HG03442 (cell line): ENCODE results near the gene HIVEP3.

Experiments used
- ATAC-seq: cut with Tn5 transposase; IDR thresholded peaks from one replicate; pipeline ENCODE4 v1.9.1; 2021; ENCODE audit warnings: mild to moderate bottlenecking, moderate library complexity; ENCODE audit not compliant: unreplicated experiment

The HIVEP3 gene

DNA sequence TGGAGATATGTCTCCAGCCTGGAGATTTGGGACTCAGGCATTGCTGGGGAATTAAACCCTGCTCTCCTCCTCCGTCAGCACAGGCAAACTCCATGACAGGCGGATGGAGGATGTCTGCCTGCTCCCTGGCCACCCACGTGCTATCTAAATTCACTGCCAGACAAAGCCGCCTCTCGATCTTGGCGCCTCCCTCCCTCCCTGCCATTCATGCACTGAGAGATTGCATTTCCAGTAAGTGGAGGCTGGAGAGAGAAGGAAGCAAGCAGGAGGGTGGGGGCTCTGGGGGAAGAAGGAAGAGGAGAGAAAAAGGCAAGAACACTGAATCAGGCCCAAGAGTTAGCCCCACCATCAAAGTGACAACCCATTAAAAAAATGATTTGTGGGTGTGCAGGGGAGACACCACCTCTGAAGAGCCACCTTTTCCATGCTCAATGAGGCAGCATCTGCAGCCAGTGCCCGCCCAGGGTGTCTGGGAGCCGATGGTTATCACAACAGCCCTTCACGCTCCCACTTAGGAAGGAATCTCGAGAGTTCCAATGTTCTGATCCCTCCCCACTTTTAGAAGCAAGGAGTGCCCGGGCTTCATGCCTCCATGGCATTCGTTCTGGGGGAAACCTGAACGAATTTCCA lies 183.0 kb downstream of the HIVEP3 start:
- no peak for ATAC-seq

DNA sequence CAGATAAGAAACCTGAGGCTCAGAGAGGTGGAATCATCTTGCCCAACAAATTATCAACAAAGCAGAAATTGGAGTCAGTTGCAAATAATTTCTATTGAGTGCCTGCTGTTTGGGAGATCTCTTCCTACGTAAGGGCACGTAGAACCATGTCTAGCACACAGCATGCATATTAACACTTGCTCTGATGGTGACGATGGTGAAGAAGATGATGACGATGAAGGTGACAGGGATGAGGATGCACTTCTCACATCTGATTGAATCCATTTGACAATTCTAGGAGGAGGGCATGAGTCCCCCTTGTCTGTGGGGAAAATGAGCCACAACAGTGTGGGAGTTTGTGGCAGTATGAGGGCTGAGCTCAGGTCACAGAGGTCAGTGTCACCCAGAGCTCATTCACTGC lies 183.6 kb downstream of the HIVEP3 start:
- ATAC-seq, result no peak

DNA sequence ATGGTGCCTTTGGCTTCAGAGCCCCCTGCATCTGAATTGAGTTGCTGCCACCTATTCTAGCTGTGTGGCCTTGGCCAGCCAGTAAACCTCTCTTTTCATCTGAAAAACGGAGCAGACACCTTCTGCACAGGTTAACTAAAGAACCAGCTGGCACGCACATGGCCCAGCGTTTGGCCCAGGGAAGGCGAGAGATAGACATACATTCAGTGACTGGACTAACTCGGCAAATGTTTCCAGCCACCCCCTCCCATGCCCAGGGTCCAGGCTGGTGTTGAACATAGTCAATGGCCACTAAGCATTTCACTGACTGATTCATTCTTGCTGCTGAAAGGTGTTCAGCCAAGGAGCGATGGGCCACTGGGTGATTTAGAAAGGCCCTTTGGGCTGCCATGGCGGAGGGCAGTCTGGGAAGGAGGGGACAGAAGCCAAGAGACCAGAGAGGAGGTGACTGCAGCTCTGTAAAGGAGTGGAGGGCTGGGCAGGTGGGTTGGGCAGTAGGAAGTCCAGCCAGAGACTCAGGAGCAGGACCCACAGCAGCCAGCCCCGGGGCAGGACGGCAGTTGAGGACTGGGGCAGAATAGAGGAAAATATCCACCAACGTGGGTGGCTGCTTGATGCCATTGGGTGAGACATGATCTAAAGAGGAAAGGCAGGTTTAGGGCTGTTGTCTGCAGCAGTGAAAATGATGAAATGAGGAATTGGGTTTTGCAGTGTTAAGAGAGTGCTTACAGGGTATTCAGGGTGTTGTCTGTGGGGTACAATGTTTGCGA lies 184.3 kb downstream of the HIVEP3 start:
- no peak for ATAC-seq

DNA sequence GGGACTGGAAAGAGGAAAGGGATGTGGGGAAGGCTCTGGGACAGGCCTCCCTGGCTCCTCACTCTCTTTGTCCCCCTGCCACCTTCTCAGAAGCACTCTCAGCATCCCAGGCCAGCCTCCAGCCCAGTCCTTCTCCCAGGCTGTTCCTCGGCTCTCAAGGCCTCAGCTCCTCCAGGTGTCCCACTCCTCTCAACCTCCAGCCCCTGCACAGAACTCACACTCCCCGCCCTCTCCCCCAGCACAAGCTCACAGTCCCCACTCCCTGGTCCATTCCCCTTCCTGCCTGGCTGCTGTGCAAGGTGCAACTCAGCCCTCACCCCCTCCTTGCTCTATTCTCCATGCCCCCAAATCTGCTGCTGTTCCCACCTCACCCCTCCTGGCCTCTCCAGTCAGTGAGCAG lies 185.0 kb downstream of the HIVEP3 start:
- ATAC-seq, result no peak

DNA sequence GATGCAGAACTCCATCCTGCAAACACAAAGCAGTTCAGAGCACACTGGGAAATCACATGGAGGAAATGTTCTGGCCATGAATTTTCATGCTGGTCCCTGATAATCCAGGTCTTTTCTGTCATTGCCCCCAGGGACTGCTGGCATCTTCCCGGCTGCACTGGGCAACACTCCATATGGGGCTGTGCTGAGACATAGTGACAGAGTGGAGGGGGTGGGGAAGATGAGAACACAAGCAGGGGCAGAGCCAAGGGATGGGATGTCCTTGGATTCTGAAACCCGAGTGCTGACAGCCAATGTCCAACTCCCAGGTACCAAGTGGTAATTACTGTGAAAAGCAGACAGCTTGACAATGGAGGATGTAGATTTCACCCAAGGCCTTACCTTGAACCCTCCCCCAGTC lies 185.7 kb downstream of the HIVEP3 start:
- ATAC-seq, result no peak

DNA sequence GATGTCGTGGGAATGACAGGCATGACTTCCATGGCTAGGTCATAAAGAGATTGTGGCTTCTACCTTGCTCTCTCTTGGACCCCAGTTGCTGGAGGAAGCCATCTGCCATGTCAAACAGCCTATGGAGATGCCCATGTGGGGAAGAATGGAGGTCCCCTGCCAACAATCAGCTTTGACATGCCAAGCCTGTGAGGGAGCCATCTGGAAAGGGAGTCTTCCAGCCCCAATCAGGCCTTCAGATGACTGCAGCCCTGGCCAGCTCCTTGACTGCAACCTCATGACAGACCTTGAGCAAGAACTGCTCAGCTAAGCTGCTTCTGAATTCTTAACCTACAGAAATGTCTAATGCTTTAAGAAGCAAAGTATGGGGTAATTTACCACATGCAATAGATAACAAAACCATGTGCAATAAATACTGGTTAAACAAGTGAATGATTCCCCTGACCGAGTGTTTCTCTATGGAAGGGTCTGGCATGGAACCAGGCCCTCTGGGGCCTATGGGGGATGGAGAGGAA lies 187.1 kb downstream of the HIVEP3 start:
- ATAC-seq, result no peak

DNA sequence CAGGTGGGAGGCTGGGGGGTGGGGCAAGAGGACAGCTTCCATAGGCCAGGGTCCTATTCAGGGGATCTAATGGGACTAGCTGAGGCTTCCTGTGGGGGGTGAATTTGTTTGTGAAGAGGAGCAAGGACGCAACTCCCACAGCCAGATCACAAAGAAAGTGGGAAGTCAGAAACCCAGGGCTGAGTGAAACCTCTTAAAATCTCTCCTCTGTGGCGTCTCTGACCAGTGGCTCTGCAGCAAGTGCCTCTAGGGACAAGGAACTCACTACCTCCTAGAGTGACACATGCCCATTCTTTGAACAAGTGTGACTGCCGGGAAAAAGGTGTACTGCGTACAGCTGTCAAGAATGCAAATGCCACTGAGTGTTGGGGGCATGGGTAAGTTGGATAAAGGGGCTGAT lies 187.9 kb downstream of the HIVEP3 start:
- ATAC-seq, result no peak

DNA sequence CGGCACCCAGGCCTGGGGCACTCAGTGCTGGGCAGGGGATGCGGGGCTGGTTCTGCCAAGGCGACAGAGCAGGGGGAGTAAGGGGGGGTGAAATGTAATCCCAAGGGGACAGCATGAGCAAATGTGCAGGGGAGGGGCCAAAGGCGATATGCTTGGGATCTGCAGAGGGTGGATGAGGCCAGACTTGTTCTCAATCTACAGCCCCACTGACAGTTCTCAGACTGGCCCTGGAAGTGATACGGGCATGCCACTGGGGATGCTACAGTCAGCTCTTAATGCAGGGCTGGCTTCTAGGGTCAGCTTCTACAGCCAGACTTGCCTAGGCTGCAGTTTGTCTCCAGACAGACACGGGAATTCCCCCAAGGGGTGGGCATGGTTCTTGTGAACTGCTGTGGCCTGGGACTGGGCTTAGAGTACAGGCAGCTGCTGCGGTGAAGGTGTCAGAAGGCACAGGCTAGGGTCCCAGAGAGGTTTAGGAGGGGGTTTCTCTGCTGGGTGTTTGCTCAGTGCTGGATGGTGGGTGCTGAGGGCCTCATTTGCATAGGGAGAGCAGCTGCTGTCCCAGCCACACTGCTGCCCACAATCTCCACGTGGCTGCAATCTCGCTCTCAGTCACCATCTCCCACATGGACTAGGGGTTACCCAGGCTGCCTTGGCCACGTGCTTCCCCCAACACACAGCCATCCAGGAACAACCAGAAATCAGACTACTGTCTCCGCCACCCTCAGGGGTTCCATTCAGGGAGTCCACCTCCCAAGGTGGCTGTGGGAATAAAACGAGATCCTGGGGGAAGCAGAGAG lies 190.1 kb downstream of the HIVEP3 start:
- peak; percentile 84 for ATAC-seq

DNA sequence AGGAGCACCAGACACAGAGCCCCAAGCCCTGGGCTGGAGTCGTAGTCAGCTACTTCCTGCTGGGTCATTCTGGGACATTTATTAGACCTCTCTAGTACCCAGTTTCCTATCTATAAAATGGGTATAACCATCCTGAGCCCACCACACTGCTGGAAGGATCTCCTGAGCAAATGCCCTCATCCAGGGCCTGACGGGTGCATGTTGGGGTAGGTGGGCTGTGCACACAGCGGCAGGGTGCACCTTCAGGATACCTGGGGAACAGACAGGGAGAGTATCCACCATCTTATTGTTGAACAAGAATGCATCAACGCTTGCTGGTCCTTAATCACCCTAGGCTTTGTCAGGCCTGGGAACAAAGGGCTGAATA lies 191.0 kb downstream of the HIVEP3 start:
- no peak for ATAC-seq

DNA sequence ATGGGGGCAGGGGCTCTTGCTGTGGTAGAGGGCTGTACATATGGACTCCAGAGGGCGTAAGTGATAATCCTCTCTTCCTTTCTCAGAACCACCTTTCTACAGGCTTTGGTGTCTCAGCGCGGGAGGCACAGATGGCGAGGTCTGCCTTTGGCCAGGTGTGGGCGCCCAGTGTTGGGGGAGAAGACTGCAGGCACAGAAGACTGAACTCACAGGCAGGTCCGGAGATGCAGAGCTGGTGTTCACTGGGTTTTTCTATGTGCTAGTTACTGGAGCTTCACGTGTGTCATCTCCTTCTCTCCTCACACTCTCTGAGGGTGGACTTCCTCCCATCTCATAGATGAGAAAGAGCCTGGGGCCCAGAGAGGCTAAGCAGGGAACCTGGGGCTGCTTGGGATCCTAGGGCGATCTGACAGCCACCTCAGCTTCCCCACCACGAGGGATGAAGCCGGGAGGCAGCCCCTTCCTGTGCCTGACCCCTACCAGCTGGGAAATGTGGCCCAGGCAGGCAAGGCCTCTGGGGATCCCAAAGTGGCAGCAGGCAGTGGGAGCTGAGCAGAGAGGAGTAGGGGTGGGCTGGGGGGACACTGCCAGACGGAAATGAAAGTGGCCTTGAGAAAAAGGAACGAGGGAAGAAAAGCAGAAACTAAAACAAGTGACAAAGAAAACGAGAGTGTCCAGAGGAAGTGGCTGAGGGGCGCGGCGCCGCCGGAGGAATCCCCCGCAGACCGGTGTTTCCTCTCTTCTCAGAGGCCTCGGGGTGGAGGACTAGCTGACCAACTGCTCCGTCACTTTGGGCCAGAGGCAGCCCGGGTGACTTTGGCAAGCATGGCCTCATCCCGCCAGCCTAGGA lies 191.6 kb downstream of the HIVEP3 start:
- ATAC-seq, result no peak

DNA sequence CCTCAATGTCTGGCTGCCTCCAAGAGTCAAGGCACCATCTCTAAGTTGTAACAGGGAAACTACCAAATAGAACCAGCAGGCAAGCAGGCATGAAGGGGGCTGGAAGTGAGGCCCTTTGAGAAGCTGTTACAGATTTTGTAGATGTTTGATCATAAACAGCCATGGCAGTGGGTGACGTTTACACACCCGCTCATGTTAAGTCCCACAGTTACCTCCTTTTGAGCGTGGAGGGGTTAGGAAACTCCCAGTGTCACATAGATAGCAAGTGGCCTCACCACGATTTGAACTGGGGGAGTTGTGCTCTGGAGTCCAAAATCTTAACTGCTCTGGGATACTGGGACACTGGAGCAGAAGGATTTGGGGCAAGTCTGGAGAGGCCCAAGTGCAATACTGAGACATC lies 192.4 kb downstream of the HIVEP3 start:
- ATAC-seq, result no peak

DNA sequence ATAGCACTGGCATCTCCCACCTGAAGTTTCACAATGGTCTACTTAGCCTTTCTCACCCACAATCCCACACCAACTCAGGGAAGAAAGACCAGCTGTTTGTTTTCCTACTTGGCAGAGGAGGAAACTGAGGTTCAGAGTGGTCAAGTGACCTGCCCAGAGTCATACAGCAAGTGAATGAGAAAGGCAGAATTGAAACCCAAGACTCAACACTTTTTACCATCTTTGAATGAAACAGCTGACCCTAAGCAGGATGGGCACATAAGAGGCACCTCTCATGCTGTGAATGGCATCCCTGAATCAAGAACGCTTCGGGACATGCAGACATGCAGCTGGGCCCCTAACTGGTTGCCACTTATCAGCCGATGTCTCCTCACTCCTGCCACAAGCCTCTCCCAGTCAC lies 193.8 kb downstream of the HIVEP3 start:
- ATAC-seq, result no peak

DNA sequence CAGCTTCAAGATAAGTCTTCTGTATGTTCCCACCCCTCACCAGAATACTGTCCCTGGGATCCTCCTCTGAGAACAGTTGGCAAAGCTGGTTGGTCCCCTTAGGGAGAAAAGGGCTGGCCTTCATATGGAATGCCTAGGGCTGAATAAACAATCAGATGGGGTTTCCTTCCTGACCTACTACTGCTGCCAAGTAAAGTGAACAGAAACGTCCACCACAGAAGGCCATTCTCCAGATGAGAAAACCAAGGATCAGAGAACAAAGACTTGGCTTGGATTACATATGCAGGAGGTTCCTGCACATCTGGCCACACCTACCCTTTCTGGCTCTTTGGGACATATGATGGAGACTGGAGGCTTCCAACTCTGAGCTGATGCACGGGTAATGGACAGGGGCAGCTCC lies 194.5 kb downstream of the HIVEP3 start:
- no peak for ATAC-seq

DNA sequence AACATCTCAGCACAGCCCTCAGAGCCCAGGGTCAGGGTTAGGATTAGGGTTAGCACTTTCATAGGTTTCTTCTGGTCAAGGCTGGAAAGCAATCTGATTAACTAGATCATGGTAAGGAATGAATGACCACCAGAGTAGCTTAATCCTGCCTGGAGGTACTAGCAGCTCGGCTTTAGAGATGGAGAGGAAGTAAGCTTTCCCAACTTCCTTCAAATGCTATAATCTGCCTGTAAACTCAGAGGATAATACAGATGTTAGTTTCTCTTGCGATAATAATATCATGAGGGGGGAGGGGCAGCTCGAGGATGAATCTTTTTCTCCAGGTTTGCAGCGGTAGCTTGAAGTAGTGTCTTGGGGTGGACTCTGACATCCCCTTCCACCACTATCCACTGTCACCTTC lies 194.9 kb downstream of the HIVEP3 start:
- no peak for ATAC-seq

DNA sequence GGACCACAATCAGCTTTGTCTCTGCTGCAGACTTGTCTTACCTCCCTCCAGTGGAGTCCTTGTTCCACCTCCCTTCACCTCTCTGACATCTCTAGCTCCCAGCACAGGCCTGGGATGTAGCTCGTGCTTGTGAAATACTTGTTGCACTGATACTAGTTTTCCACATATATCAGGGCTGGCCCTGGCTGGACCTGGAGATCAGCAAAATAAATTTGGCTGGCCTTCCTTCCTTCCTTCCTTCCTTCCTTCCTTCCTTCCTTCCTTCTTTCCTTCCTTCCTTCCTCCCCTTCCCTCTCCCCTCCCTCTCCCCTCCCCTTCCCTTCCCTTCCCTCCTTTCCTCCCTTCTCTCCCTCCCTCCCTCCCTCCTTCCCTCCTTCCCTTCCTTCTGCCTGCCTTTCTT lies 196.5 kb downstream of the HIVEP3 start:
- no peak for ATAC-seq

DNA sequence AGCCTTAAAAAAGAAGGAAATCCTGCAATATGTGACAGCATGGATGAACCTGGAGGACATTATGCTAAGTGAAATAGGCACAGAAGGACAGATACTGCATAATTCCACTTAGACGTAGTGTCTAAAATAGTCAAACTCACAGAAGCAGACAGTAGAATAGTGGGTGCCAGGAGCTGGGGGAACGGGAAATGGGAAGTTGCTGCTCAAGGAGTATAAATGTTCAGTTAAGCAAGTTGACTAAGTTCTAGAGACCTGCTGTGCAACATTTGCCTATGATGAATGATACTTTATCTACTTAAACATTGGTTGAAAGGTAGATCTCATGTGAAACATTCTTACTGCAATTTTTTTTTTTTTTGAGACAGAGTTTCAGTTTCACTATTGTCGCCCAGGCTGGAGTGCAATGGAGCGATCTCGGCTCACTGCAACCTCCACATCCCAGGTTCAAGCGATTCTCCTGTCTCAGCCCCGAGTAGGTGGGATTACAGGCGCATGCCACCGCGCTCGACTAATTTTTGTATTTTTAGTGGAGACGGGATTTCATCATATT lies 197.8 kb downstream of the HIVEP3 start:
- ATAC-seq, result no peak

DNA sequence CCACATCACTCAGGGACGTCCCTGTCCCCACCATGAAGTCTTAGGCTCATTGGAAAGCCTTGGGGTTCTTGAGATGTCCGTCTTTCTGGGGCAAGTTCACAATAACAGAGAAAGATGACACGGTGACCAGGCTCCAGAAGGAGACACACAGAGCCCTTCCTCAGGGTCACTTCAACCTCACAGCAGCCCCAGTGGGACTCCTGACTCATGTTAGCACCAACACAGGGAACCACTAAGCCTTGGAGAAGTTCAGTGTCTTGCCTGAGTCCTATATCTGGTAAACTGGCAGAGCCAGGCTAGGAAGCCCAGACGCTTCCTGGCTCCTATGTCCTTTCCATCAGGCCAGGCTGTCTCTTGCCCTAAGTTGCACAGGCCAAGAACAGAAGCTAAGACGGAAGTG lies 199.1 kb downstream of the HIVEP3 start:
- ATAC-seq, result no peak

DNA sequence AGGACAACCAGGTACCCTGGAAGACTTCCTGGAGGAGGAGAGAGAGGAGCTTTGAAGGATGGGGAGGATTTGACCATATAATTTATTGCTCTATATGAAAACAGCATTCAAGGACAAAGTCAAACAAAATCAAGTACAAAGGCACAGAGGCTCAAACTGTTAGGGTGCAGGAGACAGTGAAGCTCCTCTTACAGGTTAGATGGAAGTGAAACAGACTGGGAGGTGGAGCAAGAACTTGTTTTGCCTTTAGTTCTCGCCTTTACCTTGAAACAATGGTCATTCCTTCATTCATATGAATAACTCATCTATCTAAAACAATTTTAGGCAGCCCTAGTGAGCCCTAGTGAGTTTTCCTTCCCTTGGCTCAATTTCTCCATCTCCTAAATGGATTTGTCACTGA lies 199.6 kb downstream of the HIVEP3 start:
- ATAC-seq, result no peak

DNA sequence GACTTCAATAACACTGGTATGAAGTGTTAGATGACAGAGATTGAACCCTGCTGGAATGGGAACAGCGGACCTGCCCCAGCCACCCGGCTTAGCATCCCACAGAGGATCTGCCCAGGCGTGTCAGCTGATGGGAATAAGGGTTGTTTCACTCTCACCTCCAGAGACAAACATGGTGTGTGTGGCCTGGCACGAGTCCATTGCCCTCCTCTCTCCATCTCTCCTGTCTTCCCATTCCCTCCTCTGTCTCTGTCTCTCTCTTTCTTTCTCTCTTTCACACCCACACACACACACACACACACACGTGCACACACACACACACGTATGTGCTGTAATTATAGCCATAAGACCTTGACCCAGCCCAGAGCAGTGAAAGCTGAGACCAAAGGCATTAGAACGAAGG lies 200.2 kb downstream of the HIVEP3 start:
- ATAC-seq, result no peak
